ENCODE measurements around the gene SPOCK1.
"Not testable (repeated sequence)": the region's sequence is repeated elsewhere in the genome, so short reads cannot be mapped to it uniquely, and the experiment has no call there.

The SPOCK1 gene

GRCh38 chr5:137395011-137395755, 103.9 kb downstream of the SPOCK1 start:
- DNase-seq (ENCODE audit: low spot score), result peak; percentile 15

GRCh38 chr5:137394380-137394779, 104.7 kb downstream of the SPOCK1 start:
- DNase-seq (ENCODE audit: low spot score), result no peak

GRCh38 chr5:137393196-137393993, 105.7 kb downstream of the SPOCK1 start:
- no peak for DNase-seq (ENCODE audit: low spot score)

- DNase-seq (ENCODE audit: low spot score), result no peak
Measured at GRCh38 chr5:137392261-137392660, 106.9 kb downstream of the SPOCK1 start.

- DNase-seq (ENCODE audit: low spot score), result not testable (repeated sequence)
Measured at GRCh38 chr5:137391044-137391443, 108.1 kb downstream of the SPOCK1 start.

- no peak for DNase-seq (ENCODE audit: low spot score)
Measured at GRCh38 chr5:137389042-137389441, 110.1 kb downstream of the SPOCK1 start.

- DNase-seq (ENCODE audit: low spot score), result no peak
Measured at GRCh38 chr5:137385064-137385463, 114.1 kb downstream of the SPOCK1 start.

DNA sequence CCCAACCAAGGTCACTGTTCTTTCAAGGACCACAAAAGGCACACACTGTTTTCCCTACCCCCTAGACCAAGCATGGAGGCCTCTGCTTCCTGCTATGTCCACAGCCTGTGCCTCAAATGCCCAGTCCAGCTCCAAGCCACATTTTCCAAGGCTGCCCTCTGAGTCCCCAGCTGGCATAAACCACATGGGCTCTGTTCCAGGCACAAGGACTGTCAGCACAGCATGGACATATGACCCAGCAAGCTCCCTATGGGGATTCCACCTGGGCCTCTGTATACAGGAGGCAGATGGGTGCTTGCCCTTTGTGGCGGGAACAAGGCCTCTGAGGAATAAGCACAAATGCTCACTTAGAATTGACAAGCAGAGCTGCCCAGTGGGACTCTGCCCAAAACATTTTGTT, 115.2 kb downstream of the SPOCK1 start:
- DNase-seq (ENCODE audit: low spot score), result no peak

- no peak for DNase-seq (ENCODE audit: low spot score)
Measured at GRCh38 chr5:137381555-137381954, 117.6 kb downstream of the SPOCK1 start.

DNA sequence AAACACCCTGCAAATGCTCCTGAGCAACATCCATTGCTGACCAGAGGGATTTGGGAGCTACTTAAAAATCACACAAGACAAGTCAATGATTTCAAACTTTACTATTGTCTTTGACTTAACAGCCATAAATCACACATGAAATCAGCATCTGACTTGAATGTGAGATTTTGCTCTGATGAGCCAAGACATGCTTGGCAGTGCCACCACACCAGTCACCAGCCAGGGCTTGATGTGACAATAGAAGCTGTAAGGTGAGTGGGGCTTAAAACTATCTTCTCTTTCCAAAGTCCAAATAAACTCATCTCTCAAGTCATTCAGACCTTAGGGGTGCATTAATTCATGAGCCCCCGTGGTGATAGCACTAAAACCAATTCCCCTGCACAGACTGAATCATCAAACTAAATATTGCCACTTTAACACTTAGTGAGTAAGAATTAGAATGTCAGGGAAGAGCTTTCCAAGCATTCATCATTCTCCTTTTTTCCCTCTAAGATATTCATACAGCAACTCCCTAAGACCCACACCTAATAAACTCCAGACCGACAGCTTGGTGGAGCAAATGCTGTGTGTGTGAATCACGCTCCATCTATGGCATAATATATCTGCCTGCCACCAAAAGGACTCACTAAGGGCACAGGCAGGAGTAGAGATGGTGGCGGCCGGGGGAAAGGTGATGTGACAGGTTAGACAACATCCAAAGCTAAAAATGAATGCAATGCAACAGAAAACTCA, 119.4 kb downstream of the SPOCK1 start:
- no peak for DNase-seq (ENCODE audit: low spot score)

- no peak for DNase-seq (ENCODE audit: low spot score)
Measured at GRCh38 chr5:137375741-137376526, 123.2 kb downstream of the SPOCK1 start.

DNA sequence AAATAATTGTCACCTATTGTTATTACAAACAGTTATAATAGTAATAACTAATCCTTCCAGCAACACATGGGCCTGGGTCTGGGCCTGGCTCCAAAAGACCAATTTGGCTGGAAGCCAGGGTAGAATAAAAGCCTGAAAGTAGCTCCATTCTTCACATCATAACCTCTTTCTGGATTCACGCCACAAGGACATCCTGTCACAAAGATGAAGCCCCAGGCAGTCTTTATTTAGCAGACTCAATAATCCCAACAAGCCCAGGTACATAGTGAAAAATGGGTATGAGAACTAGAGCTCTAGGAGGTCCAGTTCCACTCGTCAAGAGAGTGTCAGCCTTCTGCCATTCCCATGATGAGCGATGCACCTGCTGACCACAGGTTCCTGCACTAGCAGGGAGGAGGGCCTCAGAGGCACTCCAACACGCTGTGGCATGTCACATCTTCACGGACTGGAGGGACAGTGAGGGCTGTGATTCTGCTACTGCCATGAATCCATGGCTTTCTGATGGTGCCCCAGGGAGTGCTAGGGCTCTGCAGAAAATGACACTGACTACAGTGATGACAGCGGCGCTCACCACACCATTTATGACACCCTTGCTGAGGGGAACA, 124.9 kb downstream of the SPOCK1 start:
- no peak for DNase-seq (ENCODE audit: low spot score)

DNA sequence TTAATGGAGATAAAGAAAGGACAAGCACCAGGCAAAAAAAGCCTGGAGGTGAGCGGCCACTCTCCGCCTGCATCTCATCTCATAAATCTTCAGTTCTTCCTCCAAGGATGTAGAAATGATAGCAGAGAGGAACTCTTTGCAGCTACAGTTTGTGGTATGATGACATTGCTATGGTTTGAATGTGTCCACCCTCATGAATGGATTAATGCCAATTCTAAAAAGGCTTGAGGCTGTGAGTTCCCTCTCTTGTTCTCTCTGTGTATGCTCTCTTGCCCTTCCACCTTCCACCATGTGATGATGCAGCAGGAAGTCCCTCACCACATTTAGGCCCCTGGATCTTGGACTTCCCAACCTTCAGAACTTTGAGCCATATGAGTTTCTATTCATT, 126.4 kb downstream of the SPOCK1 start:
- no peak for DNase-seq (ENCODE audit: low spot score)

DNA sequence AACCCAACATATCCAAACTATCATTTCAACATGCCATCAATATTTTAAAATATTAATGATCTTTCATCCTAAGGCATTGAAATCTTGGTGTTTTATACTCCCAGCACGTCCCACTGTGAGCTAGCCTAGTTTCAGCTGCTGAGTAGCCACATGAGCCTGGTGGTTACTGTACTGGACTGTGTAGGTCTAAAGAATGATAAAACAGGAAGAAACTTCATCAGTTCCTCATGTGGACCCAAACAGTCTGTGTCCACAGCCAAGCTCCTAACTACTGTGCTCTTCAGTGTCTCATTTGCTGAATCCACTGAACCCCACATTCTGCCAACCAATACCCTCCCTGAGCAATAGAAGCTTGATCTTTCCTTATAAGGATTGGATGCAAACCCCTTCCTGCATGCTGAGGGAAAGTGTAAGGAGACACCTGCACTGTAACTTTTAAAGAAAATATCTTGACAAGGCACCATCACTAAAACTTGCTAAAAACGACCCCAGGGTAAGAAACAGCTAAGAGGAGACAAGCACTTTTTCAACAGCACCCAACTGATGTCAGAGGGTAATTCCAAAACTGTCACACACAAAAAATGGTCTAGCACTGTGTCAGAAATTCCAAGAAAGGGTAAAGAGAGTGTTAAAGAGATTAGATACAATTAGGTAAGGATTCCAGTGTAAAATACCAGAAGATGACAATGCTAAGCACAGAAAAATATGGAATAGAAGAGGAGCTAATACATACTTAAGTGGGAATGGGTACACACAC, 126.9 kb downstream of the SPOCK1 start:
- no peak for DNase-seq (ENCODE audit: low spot score)

DNA sequence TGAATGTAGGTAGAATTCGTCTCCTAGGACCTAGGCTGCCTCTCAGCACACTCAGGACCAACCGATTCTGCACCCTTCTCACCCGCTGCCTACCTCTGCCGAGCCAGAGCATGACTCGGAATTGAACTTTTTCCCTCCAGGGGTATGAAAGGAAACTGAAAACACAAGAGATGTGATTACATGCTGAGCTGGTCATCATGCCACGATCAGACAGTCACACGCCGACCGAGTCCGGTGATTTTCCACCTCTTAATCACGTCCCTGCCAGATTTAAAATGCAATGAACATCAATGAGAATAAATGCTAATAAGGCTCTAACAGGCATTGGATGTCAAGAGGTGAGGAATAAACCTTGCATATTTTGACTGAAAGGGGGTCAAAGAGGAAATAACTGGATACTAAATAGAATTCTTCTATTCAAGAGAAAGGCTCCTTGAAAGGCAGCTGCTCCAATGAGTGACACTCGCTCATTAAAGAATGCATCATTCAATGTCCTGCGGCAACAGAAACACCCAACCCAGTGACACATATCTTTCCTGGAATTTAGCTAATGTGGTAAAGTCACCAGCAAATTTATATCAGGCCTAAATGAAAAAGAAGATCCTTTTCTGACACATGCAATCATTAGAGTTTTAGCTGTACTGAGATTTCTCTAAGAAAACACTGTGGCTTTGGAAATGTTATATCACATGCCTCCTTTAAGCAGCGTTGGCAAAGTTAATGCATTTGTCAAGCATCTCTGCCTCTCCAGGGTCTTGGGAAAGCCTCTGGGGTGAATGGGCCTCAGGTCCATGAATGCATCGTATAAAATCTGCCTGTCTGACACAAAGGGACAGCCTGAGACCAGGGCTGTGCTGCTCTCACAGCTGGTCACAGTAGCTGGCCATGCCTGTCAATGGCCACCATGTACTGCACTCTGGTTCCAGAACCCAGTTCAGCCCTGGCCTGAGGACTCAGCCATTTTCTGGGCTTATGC, 128.7 kb downstream of the SPOCK1 start:
- DNase-seq (ENCODE audit: low spot score), result no peak

DNA sequence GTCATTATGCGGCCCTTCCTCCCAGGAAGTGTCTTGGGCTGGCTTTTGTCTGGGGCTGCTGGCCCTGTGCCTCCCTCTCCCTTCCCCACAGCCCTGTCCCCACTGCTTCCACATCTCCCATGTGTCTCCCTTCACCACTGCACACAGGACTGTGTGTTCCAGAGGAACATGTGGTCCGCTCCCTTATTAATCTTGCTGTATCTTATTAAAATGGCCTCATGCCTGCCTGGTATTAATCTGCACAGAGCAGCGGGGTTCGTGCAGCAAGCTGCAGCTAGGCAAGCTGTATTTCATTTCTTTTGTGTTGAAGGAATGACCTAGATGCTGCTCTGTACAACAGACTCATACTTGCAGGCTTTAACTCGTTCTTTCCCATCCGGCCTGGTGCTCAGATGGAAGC, 130.5 kb downstream of the SPOCK1 start:
- no peak for DNase-seq (ENCODE audit: low spot score)

GRCh38 chr5:137367951-137368350, 131.2 kb downstream of the SPOCK1 start:
- no peak for DNase-seq (ENCODE audit: low spot score)

- no peak for DNase-seq (ENCODE audit: low spot score)
Measured at GRCh38 chr5:137366526-137366925, 132.6 kb downstream of the SPOCK1 start.

DNA sequence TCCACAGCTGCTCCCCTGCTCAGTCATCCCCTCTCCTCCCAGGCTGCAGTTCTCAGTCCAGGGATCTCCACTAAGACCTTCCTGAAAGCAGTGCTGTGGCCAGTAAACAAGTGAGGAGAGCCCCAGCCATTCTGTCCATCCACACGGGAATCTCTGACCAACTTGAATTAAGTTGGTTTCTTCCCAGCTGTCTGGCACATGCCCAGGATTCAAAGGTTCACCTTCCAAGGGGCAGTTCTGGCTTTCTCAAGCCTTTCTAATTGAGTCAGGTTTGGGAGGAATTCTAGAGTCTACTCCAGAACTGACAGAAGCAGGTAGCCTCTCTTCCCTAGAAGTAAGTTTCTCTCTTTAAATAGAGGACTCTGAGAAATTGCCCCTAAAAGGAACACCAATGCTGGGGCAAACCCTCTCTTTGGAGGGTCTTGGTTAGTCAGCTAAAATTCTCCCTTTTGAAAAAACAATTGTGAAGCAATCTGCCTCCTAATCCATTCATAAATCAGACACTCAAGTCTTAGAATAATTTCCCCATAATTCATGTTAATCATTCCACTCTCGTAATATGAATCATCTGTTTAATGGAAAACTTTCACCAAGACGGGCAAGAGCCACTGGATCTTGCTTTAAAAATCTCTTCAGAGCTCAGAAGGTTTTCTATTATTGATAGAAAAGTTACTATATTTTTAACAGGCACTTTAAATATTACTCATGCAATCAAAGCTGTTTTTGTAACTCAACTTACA, 133.8 kb downstream of the SPOCK1 start:
- no peak for DNase-seq (ENCODE audit: low spot score)

Measured in AG08396 (cell line).